Astrocyte (in vitro differentiated cells and primary cell): ENCODE results near the gene MDFIC. TPM values are rescaled to one million over a fixed set of nuclear protein-coding genes. Genes with fewer than 3 reads are reported as not detected.

ENCODE experiments used
- DNase-seq: peaks from one replicate; pipeline ENCODE4 v3.0.0-alpha.2; 2010; ENCODE audit warnings: low read depth
- FAIRE-seq: peaks from 2 replicates; lab custom pipeline; 2011; peaks lifted over from hg19 to GRCh38; lab: Jason Lieb, UNC
- H2AFZ ChIP-seq: 2 replicates; pipeline ENCODE4 v1.6.0; 2012; ENCODE audit warnings: low read depth, low read length, inconsistent platforms
- H3K27ac ChIP-seq: 2 replicates; pipeline ENCODE4 v1.5.1; 2011; ENCODE audit warnings: low read depth, low read length, inconsistent platforms
- H3K27me3 ChIP-seq: 2 replicates; pipeline ENCODE4 v1.6.0; 2011; ENCODE audit warnings: low read length, inconsistent platforms; ENCODE audit not compliant: insufficient read depth
- H3K36me3 ChIP-seq: 2 replicates; pipeline ENCODE4 v1.5.1; 2011; ENCODE audit warnings: low read length, inconsistent platforms; ENCODE audit not compliant: insufficient read depth
- H3K4me1 ChIP-seq: 2 replicates; pipeline ENCODE4 v1.5.1; 2011; ENCODE audit warnings: low read length, inconsistent platforms; ENCODE audit not compliant: insufficient read depth
- H3K4me2 ChIP-seq: 2 replicates; pipeline ENCODE4 v1.6.0; 2012; ENCODE audit warnings: low read length, inconsistent platforms
- H3K4me3 ChIP-seq: 2 replicates; pipeline ENCODE4 v1.5.1; 2011; ENCODE audit warnings: low read depth, mild to moderate bottlenecking, low read length, inconsistent platforms; ENCODE audit not compliant: insufficient read depth
- H3K79me2 ChIP-seq: 2 replicates; pipeline ENCODE4 v1.6.0; 2012; ENCODE audit warnings: mild to moderate bottlenecking, low read length, inconsistent platforms; ENCODE audit not compliant: insufficient read depth
- H3K9ac ChIP-seq: 2 replicates; pipeline ENCODE4 v1.6.0; 2012; ENCODE audit warnings: mild to moderate bottlenecking, low read length, inconsistent platforms
- H3K9me3 ChIP-seq: 2 replicates; pipeline ENCODE4 v1.5.1; 2012; ENCODE audit warnings: low read depth, mild to moderate bottlenecking, low read length, inconsistent platforms; ENCODE audit not compliant: insufficient read depth
- H4K20me1 ChIP-seq: 2 replicates; pipeline ENCODE4 v1.6.0; 2012; ENCODE audit warnings: low read length, inconsistent platforms; ENCODE audit not compliant: insufficient read depth
- H3K27ac Mint-ChIP-seq: one replicate; pipeline ENCODE4 v1.8.0; 2021; ENCODE audit warnings: mild to moderate bottlenecking, mixed read lengths; ENCODE audit not compliant: unreplicated experiment
- H3K27me3 Mint-ChIP-seq: one replicate; pipeline ENCODE4 v1.8.0; 2021; ENCODE audit warnings: low read depth, mixed read lengths; ENCODE audit not compliant: unreplicated experiment
- H3K36me3 Mint-ChIP-seq: one replicate; pipeline ENCODE4 v1.8.0; 2021; ENCODE audit warnings: low read depth, mixed read lengths; ENCODE audit not compliant: unreplicated experiment
- H3K4me1 Mint-ChIP-seq: one replicate; pipeline ENCODE4 v1.8.0; 2021; ENCODE audit warnings: low read depth, mixed read lengths; ENCODE audit not compliant: unreplicated experiment
- H3K4me3 Mint-ChIP-seq: one replicate; pipeline ENCODE4 v1.8.0; 2021; ENCODE audit warnings: mild to moderate bottlenecking, moderate library complexity, mixed read lengths; ENCODE audit not compliant: unreplicated experiment
- H3K9me3 Mint-ChIP-seq: one replicate; pipeline ENCODE4 v1.8.0; 2021; ENCODE audit warnings: mild to moderate bottlenecking, mixed read lengths; ENCODE audit not compliant: unreplicated experiment
- CTCF ChIP-seq: IDR thresholded peaks from 2 replicates; pipeline ENCODE4 v1.5.1; 2011; ENCODE audit warnings: low read depth, mild to moderate bottlenecking, inconsistent platforms, low read length, moderate library complexity; ENCODE audit not compliant: insufficient read depth
- EZH2 ChIP-seq: IDR thresholded peaks from 2 replicates; pipeline ENCODE4 v1.6.1; 2012; ENCODE audit warnings: mild to moderate bottlenecking, low read length, inconsistent platforms; ENCODE audit not compliant: insufficient read depth
- total RNA-seq: library from RNA; stranded (reverse); gene quantifications from 2 replicates; pipeline ENCODE4 v1.2.1, GENCODE V29; 2021

MDFIC gene
- total RNA-seq, 1 donor from 2014 or later = 20.3 TPM

GRCh38 chr7:114976666-114977065 lies 54.8 kb downstream of the MDFIC start:
- H3K4me3 ChIP-seq = no peak overlapping the region
- no peak overlapping the region for H2AFZ ChIP-seq
- DNase-seq (peak; percentile 31), FAIRE-seq (no peak)
- Mint-ChIP-seq H3K27me3 (no peaks in the 10 kb centered on the region), H3K36me3 (peaks cover 2% of the 10 kb centered on the region), H3K4me3 (no peak overlapping the region), H3K27ac (no peak overlapping the region), H3K4me1 (peaks cover 11% of the 10 kb centered on the region), H3K9me3 (no peaks in the 10 kb centered on the region)
- H3K4me2 ChIP-seq = no peak overlapping the region
- no peaks in the 10 kb centered on the region for H3K27me3 ChIP-seq
- H3K27ac ChIP-seq = no peak overlapping the region
- H4K20me1 ChIP-seq = peaks cover 3% of the 10 kb centered on the region
- peaks cover 7% of the 10 kb centered on the region for H3K4me1 ChIP-seq
- no peaks in the 10 kb centered on the region for H3K9me3 ChIP-seq
- H3K36me3 ChIP-seq = no peaks in the 10 kb centered on the region
- H3K9ac ChIP-seq = no peak overlapping the region
- H3K79me2 ChIP-seq = peaks cover 6% of the 10 kb centered on the region
- TF ChIP-seq EZH2 (no peak), CTCF (no peak)

GRCh38 chr7:114977277-114977676 lies 55.4 kb downstream of the MDFIC start:
- Mint-ChIP-seq H3K4me1 (peaks cover 11% of the 10 kb centered on the region), H3K9me3 (no peaks in the 10 kb centered on the region), H3K36me3 (peaks cover 2% of the 10 kb centered on the region), H3K27me3 (no peaks in the 10 kb centered on the region), H3K27ac (no peak overlapping the region), H3K4me3 (no peak overlapping the region)
- Histone ChIP-seq H2AFZ (no peak overlapping the region), H3K4me3 (no peak overlapping the region), H3K79me2 (peaks cover 2% of the 10 kb centered on the region), H3K27ac (no peak overlapping the region), H3K9me3 (no peaks in the 10 kb centered on the region), H3K4me2 (no peak overlapping the region), H3K36me3 (no peaks in the 10 kb centered on the region), H3K4me1 (peaks cover 7% of the 10 kb centered on the region), H3K9ac (no peak overlapping the region), H4K20me1 (peaks cover 3% of the 10 kb centered on the region), H3K27me3 (no peaks in the 10 kb centered on the region)
- DNase-seq (no peak), FAIRE-seq (no peak)
- TF ChIP-seq EZH2 = no peak
- no peak for TF ChIP-seq CTCF

GRCh38 chr7:114979388-114979787 lies 57.5 kb downstream of the MDFIC start:
- peaks cover 3% of the 10 kb centered on the region for H3K4me1 ChIP-seq
- H3K27me3 ChIP-seq = no peaks in the 10 kb centered on the region
- no peaks in the 10 kb centered on the region for H3K9me3 ChIP-seq
- Mint-ChIP-seq H3K27ac (no peak overlapping the region), H3K4me3 (no peak overlapping the region), H3K9me3 (no peaks in the 10 kb centered on the region), H3K36me3 (peaks cover 6% of the 10 kb centered on the region), H3K4me1 (peaks cover 4% of the 10 kb centered on the region), H3K27me3 (no peaks in the 10 kb centered on the region)
- H3K4me3 ChIP-seq = no peak overlapping the region
- no peak overlapping the region for H3K27ac ChIP-seq
- H3K36me3 ChIP-seq = no peaks in the 10 kb centered on the region
- FAIRE-seq (no peak), DNase-seq (peak; percentile 86)
- TF ChIP-seq CTCF = no peak
- no peak for TF ChIP-seq EZH2
- H3K4me2 ChIP-seq = no peak overlapping the region
- H2AFZ ChIP-seq = no peak overlapping the region
- peaks cover under 1% of the 10 kb centered on the region for H3K79me2 ChIP-seq
- peaks cover 3% of the 10 kb centered on the region for H4K20me1 ChIP-seq
- H3K9ac ChIP-seq = no peak overlapping the region
